Ovary (tissue), 3 donors: ENCODE measurements around the gene NEURL1B.

Source experiments
- CTCF ChIP-seq, 3 donors: fragments of 450-650 bp in 2 of 3; fragments of 200-600 bp in 1 of 3; IDR thresholded peaks; one replicate each; pipeline versions ENCODE4 v1.5.1 to v1.8.0; 2016 to 2022; ENCODE audit warnings: antibody characterized with exemption in 3 of 3, mild to moderate bottlenecking in 1 of 3
- POLR2A ChIP-seq: fragments of 450-650 bp; IDR thresholded peaks from one replicate; pipeline ENCODE4 v1.6.1; 2017; ENCODE audit warnings: antibody characterized with exemption, mild to moderate bottlenecking, moderate library complexity
- donor health status: DM: no; HTN: no; CAD: no.

- TF ChIP-seq POLR2A: no peak
- no peak for TF ChIP-seq CTCF (IDR thresholded peaks at IDR 0.05)
Measured at GRCh38 chr5:172635038-172635437, 6.0 kb upstream of the NEURL1B start.
